ENCODE results near the gene TEX11. TPM values are rescaled to one million over a fixed set of nuclear protein-coding genes. Genes with fewer than 3 reads are reported as not detected.
"Not testable (repeated sequence)": the region's sequence is repeated elsewhere in the genome, so short reads cannot be mapped to it uniquely, and the experiment has no call there.

TEX11 gene
- polyA plus RNA-seq, 10 donors = 0.08 to 0.41 (median 0.14) TPM; not detected in 4

GRCh38 chrX:70762285-70762684 lies 146.2 kb downstream of the TEX11 start:
- DNase-seq = no peak

GRCh38 chrX:70755850-70756249 lies 152.7 kb downstream of the TEX11 start:
- no peak for DNase-seq

GRCh38 chrX:70754169-70754848 lies 154.2 kb downstream of the TEX11 start:
- DNase-seq = no peak

DNA sequence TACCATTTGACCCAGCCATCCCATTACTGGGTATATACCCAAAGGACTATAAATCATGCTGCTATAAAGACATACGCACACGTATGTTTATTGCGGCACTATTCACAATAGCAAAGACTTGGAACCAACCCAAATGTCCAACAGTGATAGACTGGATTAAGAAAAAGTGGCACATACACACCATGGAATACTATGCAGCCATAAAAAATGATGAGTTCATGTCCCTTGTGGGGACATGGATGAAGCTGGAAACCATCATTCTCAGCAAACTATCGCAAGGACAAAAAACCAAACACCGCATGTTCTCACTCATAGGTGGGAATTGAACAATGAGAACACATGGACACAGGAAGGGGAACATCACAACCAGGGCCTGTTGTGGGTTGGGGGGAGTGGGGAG lies 174.7 kb downstream of the TEX11 start:
- DNase-seq = not testable (repeated sequence)

GRCh38 chrX:70727961-70728360 lies 180.6 kb downstream of the TEX11 start:
- DNase-seq = not testable (repeated sequence)

- no peak for DNase-seq
These were observed 187.8 kb downstream of the TEX11 start for GRCh38 chrX:70720721-70721120.

DNA sequence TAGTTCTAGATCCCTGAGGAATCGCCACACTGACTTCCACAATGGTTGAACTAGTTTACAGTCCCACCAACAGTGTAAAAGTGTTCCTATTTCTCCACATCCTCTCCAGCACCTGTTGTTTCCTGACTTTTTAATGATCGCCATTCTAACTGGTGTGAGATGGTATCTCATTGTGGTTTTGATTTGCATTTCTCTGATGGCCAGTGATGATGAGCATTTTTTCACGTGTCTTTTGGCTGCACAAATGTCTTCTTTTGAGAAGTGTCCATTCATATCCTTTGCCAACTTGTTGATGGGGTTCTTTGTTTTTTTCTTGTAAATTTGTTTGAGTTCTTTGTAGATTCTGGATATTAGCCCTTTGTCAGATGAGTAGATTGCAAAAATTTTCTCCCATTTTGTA lies 197.2 kb downstream of the TEX11 start:
- DNase-seq = not testable (repeated sequence)

- DNase-seq = no peak
These were observed 214.0 kb downstream of the TEX11 start for GRCh38 chrX:70694339-70695122.

DNA sequence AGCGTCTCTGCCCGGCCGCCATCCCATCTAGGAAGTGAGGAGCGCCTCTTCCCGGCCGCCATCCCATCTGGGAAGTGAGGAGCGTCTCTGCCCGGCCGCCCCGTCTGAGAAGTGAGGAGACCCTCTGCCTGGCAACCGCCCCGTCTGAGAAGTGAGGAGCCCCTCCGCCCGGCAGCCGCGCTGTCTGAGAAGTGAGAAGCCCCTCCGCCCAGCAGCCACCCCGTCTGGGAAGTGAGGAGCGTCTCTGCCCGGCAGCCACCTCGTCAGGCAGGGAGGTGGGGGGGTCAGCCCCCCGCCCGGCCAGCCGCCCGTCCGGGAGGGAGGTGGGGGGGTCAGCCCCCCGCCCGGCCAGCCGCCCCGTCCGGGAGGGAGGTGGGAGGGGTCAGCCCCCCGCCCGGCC lies 229.1 kb downstream of the TEX11 start:
- DNase-seq = not testable (repeated sequence)

DNA sequence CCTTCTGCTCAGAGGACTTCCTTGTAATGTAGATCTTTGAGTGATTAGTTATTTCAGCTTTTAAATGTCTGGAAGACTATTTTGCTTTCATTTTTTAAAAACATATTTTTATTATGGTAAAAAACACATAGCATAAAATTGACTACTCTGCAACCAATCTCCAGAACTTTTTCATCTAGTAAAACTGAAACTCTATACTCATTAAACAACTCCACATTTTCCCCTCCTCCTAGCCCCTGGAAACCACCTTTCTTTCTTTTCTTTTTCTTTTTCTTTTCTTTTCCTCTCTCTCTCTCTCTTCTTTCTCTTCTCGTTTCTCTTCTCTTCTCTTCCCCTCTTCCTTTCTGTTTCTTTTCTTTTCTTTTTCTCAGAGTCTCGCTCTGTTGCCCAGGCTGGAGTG lies 233.2 kb downstream of the TEX11 start:
- DNase-seq = no peak

GRCh38 chrX:70672326-70672725 lies 236.2 kb downstream of the TEX11 start:
- no peak for DNase-seq

DNA sequence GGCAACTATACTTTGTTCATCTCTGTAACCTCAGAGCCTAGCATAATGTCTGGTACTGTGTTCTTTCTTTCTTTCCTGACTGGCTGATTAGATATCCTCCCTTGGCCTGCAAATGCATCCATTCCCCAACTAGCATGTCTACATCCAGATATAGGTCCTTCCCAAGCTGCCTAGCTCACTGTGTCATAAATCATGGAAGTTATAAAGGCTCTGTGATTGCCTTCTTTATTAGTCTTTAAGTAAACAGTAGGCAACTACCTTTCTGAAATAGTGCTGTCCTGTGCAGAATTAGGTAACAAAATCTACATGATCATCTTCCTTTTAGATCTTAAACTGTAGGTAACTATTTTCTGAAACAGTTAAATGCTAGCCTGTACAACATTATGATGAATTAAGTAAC lies 239.4 kb downstream of the TEX11 start:
- no peak for DNase-seq

GRCh38 chrX:70664726-70665125 lies 243.8 kb downstream of the TEX11 start:
- peak; percentile 1 to 12 (median 2) for DNase-seq

- not testable (repeated sequence) for DNase-seq
These were observed 247.4 kb downstream of the TEX11 start for GRCh38 chrX:70661124-70661523.

DNA sequence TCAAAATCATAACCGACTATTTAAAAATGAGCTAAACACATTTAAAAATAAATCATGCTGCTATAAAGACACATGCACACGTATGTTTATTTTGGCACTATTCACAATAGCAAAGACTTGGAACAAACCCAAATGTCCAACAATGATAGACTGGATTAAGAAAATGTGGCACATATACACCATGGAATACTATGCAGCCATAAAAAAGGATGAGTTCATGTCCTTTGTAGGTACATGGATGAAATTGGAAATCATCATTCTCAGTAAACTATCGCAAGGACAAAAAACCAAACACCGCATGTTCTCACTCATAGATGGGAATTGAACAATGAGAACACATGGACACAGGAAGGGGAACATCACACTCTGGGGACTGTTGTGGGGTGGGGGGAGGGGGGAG lies 251.0 kb downstream of the TEX11 start:
- DNase-seq = not testable (repeated sequence)

GRCh38 chrX:70656304-70656703 lies 252.2 kb downstream of the TEX11 start:
- no peak for DNase-seq

- DNase-seq = not testable (repeated sequence)
These were observed 260.6 kb downstream of the TEX11 start for GRCh38 chrX:70647910-70648309.

GRCh38 chrX:70636218-70636617 lies 272.3 kb downstream of the TEX11 start:
- DNase-seq = no peak

DNA sequence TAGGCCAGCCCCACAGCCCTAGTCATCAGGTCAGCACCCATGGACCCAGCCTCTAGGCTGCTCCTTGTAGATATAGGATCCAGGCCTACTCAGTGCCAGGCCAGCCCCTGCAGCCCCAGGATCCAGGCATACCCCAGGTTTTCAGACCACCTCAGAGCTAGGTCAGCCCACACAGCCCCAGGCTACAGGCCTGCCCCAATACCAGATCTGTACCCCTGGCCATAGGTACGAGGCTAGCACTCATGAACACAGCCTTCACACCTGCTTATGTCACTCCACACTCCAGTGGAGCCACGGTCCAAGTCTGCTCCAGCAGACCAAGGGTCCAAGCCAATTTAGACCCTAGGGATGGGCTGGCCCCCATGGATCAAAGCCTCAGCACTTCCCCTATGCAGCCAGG lies 272.8 kb downstream of the TEX11 start:
- no peak for DNase-seq

- no peak for DNase-seq
These were observed 273.3 kb downstream of the TEX11 start for GRCh38 chrX:70635227-70635626.

DNA sequence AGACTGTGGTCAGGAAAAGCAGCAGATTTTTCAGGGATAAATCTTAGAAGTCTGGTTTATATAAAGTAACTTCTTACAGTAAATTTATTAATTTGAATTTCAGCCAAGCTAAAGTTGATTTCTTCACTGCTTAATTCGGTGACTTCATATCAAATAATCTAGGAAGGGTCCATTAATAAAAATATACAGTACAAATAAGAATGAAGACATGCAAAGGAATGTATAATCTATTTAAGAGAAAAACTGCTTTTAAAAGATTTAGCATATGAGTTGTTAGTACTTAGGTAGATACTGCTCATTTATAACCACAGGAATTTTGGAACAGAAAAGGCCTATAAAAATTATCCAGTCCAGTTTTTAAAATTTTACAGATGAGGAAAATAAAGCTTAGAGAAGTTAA lies 286.8 kb downstream of the TEX11 start:
- DNase-seq = no peak

GRCh38 chrX:70618467-70618866 lies 290.0 kb downstream of the TEX11 start:
- no peak for DNase-seq

DNA sequence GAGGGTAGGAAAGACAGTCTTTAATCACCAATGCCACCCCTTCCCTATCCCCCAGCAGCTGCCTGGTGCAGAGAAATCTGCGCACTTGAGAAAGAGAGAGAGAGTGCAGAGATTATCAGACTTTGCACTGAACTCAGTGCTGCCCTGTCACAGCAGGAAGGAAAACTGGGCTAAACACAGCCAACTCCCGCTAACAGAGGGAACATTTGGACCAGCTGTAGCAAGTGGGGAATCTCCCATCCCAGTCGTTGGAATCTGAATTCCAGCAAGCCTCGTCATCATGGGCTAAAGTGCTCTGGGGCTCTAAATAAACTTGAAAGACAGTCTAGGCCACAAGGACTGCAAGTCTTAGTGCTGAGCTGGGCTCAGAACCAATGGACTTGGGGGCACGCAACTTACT lies 295.2 kb downstream of the TEX11 start:
- no peak for DNase-seq

Data from muscle of back (tissue), 11 donors.